Esophagus (tissue), 2 donors: Measurements from ENCODE around the gene NDUFV3. TPM values are rescaled to one million over a fixed set of nuclear protein-coding genes. Genes with fewer than 3 reads are reported as not detected.
"Not testable (repeated sequence)": the region's sequence is repeated elsewhere in the genome, so short reads cannot be mapped to it uniquely, and the experiment has no call there.

ENCODE experiments used
- H3K27ac ChIP-seq, 2 donors: one replicate each; pipeline ENCODE4 v1.5.1; 2013; ENCODE audit warnings: low read depth in 2 of 2, mild to moderate bottlenecking in 2 of 2, inconsistent platforms in 1 of 2, low read length in 1 of 2, moderate library complexity in 1 of 2
- H3K27me3 ChIP-seq, 2 donors: one replicate each; pipeline ENCODE4 v1.6.1; 2013; ENCODE audit warnings: low read length in 2 of 2, control low read depth in 1 of 2, mild to moderate bottlenecking in 1 of 2; ENCODE audit not compliant: insufficient read depth in 2 of 2, control insufficient read depth in 1 of 2
- H3K36me3 ChIP-seq, 2 donors: one replicate each; pipeline ENCODE4 v1.6.1; 2013; ENCODE audit warnings: low read length in 1 of 2; ENCODE audit not compliant: control insufficient read depth in 2 of 2, insufficient read depth in 2 of 2
- H3K4me1 ChIP-seq, 2 donors: one replicate each; pipeline ENCODE4 v1.6.1; 2013; ENCODE audit warnings: low read length in 1 of 2; ENCODE audit not compliant: control insufficient read depth in 2 of 2, insufficient read depth in 2 of 2
- H3K4me3 ChIP-seq, 2 donors: one replicate each; pipeline ENCODE4 v1.5.1; 2013; ENCODE audit warnings: low read length in 2 of 2, mild to moderate bottlenecking in 2 of 2, low read depth in 1 of 2, moderate library complexity in 1 of 2
- H3K9me3 ChIP-seq, 2 donors: one replicate each; pipeline ENCODE4 v1.6.1; 2013; ENCODE audit warnings: mild to moderate bottlenecking in 2 of 2, low read depth in 1 of 2, low read length in 1 of 2, moderate library complexity in 1 of 2; ENCODE audit not compliant: control insufficient read depth in 2 of 2, insufficient read depth in 1 of 2
- WGBS, 2 donors: extraction: QIAGEN DNeasy Blood & Tissue Kit; methylation state at CpG; one replicate each; pipeline ENCODE4 v1.1.7; 2013; 5-methylcytosine and 5-hydroxymethylcytosine counted together
- polyA plus RNA-seq, 2 donors: library from polyadenylated mRNA; stranded (reverse); fragments of 200-250 nt; gene quantifications; one replicate each; pipeline ENCODE4 v1.2.3, GENCODE V29; 2013
- donor health status: healthy with polysubstance abuse.
- donor health status: Bipolar disorder and iron deficiency.

Gene NDUFV3
- polyA plus RNA-seq, 2 donors, result 14.9 to 17.5 TPM

- no peak overlapping the region for H3K27ac ChIP-seq
- 95% methylated on average over 6 of the region's 6 CpGs for WGBS, 2 donors
- no peaks in the 10 kb centered on the region for H3K9me3 ChIP-seq
- H3K36me3 ChIP-seq, result peaks cover 0 to 1% of the 10 kb centered on the region in 2 donors
- H3K4me3 ChIP-seq, result peak overlapping the region in 1 of 2 donors; percentile 72
- H3K4me1 ChIP-seq, result peaks cover 0 to 6% of the 10 kb centered on the region in 2 donors
- H3K27me3 ChIP-seq, result no peaks in the 10 kb centered on the region
Measured at GRCh38 chr21:42880352-42880751, 12.8 kb upstream of the NDUFV3 start.

GRCh38 chr21:42883921-42884320 is 9.2 kb upstream of the NDUFV3 start:
- Histone ChIP-seq H3K4me3 (no peak overlapping the region), H3K36me3 (no peaks in the 10 kb centered on the region), H3K27me3 (no peaks in the 10 kb centered on the region), H3K9me3 (no peaks in the 10 kb centered on the region), H3K27ac (no peak overlapping the region), H3K4me1 (peaks cover 0 to 6% of the 10 kb centered on the region in 2 donors)
- WGBS, 2 donors, result 61 to 99% methylated on average over 1 of the region's 1 CpG

GRCh38 chr21:42887326-42887725 is 5.8 kb upstream of the NDUFV3 start:
- H3K4me1 ChIP-seq, result peaks cover 0 to 1% of the 10 kb centered on the region in 2 donors
- H3K4me3 ChIP-seq, result no peak overlapping the region
- H3K27ac ChIP-seq, result no peak overlapping the region
- no peaks in the 10 kb centered on the region for H3K36me3 ChIP-seq
- no peaks in the 10 kb centered on the region for H3K27me3 ChIP-seq
- 92 to 96% methylated on average over 5 of the region's 5 CpGs for WGBS, 2 donors
- no peaks in the 10 kb centered on the region for H3K9me3 ChIP-seq

GRCh38 chr21:42892582-42892930 is 553 bp upstream of the NDUFV3 start:
- H3K4me3 ChIP-seq, result peak overlapping the region; percentile 58 to 77
- peak overlapping the region; percentile 95 to 98 for H3K27ac ChIP-seq
- H3K27me3 ChIP-seq, result no peaks in the 10 kb centered on the region
- H3K36me3 ChIP-seq, result no peaks in the 10 kb centered on the region
- H3K4me1 ChIP-seq, result peaks cover 0 to 4% of the 10 kb centered on the region in 2 donors
- WGBS, 2 donors, result 7 to 11% methylated on average over 18 of the region's 18 CpGs
- no peaks in the 10 kb centered on the region for H3K9me3 ChIP-seq

GRCh38 chr21:42900446-42900845 is 7.3 kb downstream of the NDUFV3 start:
- Histone ChIP-seq H3K36me3 (peaks cover 15 to 24% of the 10 kb centered on the region in 2 donors), H3K4me3 (no peak overlapping the region)
- 88 to 91% methylated on average over 4 of the region's 4 CpGs for WGBS, 2 donors

GRCh38 chr21:42903817-42904216 is 10.7 kb downstream of the NDUFV3 start:
- peaks cover 0 to 2% of the 10 kb centered on the region in 2 donors for H3K4me1 ChIP-seq
- H3K36me3 ChIP-seq, result peaks cover 14 to 30% of the 10 kb centered on the region in 2 donors
- H3K4me3 ChIP-seq, result no peak overlapping the region
- H3K27me3 ChIP-seq, result no peaks in the 10 kb centered on the region
- 97 to 98% methylated on average over 11 of the region's 11 CpGs for WGBS, 2 donors
- H3K9me3 ChIP-seq, result no peaks in the 10 kb centered on the region
- no peak overlapping the region for H3K27ac ChIP-seq

More at GRCh38 chr21:42900446-42900845, 7.3 kb downstream of the NDUFV3 start:
- H3K9me3 ChIP-seq, result no peaks in the 10 kb centered on the region
- no peak overlapping the region for H3K27ac ChIP-seq
- H3K4me1 ChIP-seq, result peaks cover 0 to 2% of the 10 kb centered on the region in 2 donors
- no peaks in the 10 kb centered on the region for H3K27me3 ChIP-seq

- H3K9me3 ChIP-seq, result no peaks in the 10 kb centered on the region
- peaks cover 0 to 2% of the 10 kb centered on the region in 2 donors for H3K4me1 ChIP-seq
- no peak overlapping the region for H3K27ac ChIP-seq
- no peaks in the 10 kb centered on the region for H3K27me3 ChIP-seq
- peaks cover 11 to 31% of the 10 kb centered on the region in 2 donors for H3K36me3 ChIP-seq
- no peak overlapping the region for H3K4me3 ChIP-seq
- WGBS, 2 donors, result 97% methylated on average over 8 of the region's 8 CpGs
Measured at GRCh38 chr21:42905195-42905594, 12.1 kb downstream of the NDUFV3 start.

GRCh38 chr21:42906233-42906632 is 13.1 kb downstream of the NDUFV3 start:
- H3K27me3 ChIP-seq, result no peaks in the 10 kb centered on the region
- H3K4me3 ChIP-seq, result no peak overlapping the region
- no peaks in the 10 kb centered on the region for H3K9me3 ChIP-seq
- peaks cover 11 to 27% of the 10 kb centered on the region in 2 donors for H3K36me3 ChIP-seq
- H3K4me1 ChIP-seq, result no peaks in the 10 kb centered on the region
- no peak overlapping the region for H3K27ac ChIP-seq
- whole genome bisulfite sequencing, 2 donors, result 97% methylated on average over 16 of the region's 16 CpGs

DNA sequence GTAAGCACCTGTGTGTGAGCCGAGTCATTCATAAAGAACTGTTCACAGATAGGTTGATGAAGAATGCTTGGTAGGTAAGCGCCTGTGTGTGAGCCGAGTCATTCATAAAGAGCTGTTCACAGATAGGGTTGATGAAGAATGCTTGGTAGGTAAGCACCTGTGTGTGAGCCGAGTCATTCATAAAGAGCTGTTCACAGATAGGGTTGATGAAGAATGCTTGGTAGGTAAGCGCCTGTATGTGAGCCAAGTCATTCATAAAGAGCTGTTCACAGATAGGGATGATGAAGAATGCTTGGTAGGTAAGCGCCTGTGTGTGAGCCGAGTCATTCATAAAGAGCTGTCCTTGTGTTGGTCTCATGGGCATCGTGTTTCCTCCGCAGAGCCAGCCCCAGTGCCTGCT is 15.4 kb downstream of the NDUFV3 start:
- H3K27ac ChIP-seq, H3K4me1 ChIP-seq, H3K27me3 ChIP-seq, H3K9me3 ChIP-seq, H3K4me3 ChIP-seq: not testable (repeated sequence)
- 86 to 94% methylated on average over 9 of the region's 9 CpGs for WGBS, 2 donors
- H3K36me3 ChIP-seq, result peaks cover under 1 to 22% of the 10 kb centered on the region in 2 donors

DNA sequence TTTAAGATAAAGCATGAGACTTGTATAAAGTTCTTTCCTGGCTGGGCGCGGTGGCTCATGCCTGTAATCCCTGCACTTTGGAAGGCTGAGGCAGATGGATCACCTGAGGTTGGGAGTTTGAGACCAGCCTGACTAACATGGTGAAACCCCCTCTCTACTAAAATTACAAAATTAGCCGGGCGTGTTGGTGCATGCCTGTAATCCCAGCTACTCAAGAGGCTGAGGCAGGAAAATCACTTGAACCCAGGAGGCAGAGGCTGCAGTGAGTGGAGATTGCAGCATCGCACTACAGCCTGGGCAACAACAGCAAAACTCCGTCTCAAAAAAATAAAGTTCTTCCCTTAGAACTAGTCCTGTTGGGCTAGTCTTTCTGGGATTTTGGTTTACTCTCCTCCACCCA is 18.8 kb downstream of the NDUFV3 start:
- not testable (repeated sequence) for H3K4me1 ChIP-seq, H3K4me3 ChIP-seq, H3K27me3 ChIP-seq, H3K9me3 ChIP-seq, H3K27ac ChIP-seq, H3K36me3 ChIP-seq
- 94% methylated on average over 6 of the region's 6 CpGs for WGBS, 2 donors
